K562 (cell line): ENCODE measurements around the gene SRCAP. TPM values are rescaled to one million over a fixed set of nuclear protein-coding genes. Genes with fewer than 3 reads are reported as not detected.

ENCODE experiments used
- ARHGAP35 ChIP-seq: fragments of 450-650 bp; IDR thresholded peaks from 2 replicates; pipeline ENCODE4 v1.6.1; 2018; ENCODE audit not compliant: partially characterized antibody
- ATF1 ChIP-seq, 2 experiments: fragments of 450-650 bp in 1 of 2; IDR thresholded peaks; 2 replicates each; pipeline ENCODE4 v1.6.1; 2016; ENCODE audit warnings: missing compliant biosample characterization in 1 of 2, missing genetic modification characterization in 1 of 2
- DDX20 ChIP-seq: fragments of 450-650 bp; IDR thresholded peaks from 2 replicates; pipeline ENCODE4 v1.6.1; 2016; ENCODE audit warnings: missing genetic modification characterization, low read depth, mild to moderate bottlenecking, missing compliant biosample characterization, moderate library complexity
- E2F3 ChIP-seq: fragments of 250-450 bp; sonication (Bioruptor Pico); IDR thresholded peaks from 2 replicates; pipeline ENCODE4 v1.4.0; 2020; ENCODE audit warnings: mild to moderate bottlenecking
- FOSL1 ChIP-seq: fragments of 200-800 bp; sonication (Bioruptor generic); conservative IDR thresholded peaks from 2 replicates; pipeline ENCODE4 v1.6.1; 2016; ENCODE audit warnings: missing genetic modification characterization, missing compliant biosample characterization
- JUNB ChIP-seq: fragments of 450-650 bp; formaldehyde crosslinking; conservative IDR thresholded peaks from 2 replicates; pipeline ENCODE4 v1.4.0; 2020; ENCODE audit warnings: mild to moderate bottlenecking
- MCM7 ChIP-seq, 2 experiments: fragments of 450-650 bp; IDR thresholded peaks; 2 replicates each; pipeline ENCODE4 v1.6.1; 2016 to 2018
- SAFB ChIP-seq: fragments of 200-400 bp; formaldehyde crosslinking; IDR thresholded peaks from 2 replicates; pipeline ENCODE4 v1.6.1; 2017; ENCODE audit warnings: low read depth, low read length, borderline replicate concordance
- SAFB2 ChIP-seq: fragments of 200-400 bp; formaldehyde crosslinking; IDR thresholded peaks from 2 replicates; pipeline ENCODE4 v1.6.1; 2018; ENCODE audit warnings: borderline replicate concordance, low read length, low read depth, moderate library complexity; ENCODE audit not compliant: severe bottlenecking
- SIN3A ChIP-seq, 2 experiments: fragments of 150-350 bp in 1 of 2; IDR thresholded peaks; 2 replicates each; pipeline ENCODE4 v1.6.1; 2011 to 2016; ENCODE audit warnings: borderline replicate concordance in 2 of 2, low read depth in 2 of 2, low read length in 2 of 2, mild to moderate bottlenecking in 2 of 2, moderate library complexity in 2 of 2; ENCODE audit not compliant: control insufficient read depth in 1 of 2
- SIX5 ChIP-seq, 2 experiments: IDR thresholded peaks; 2 replicates each; pipeline ENCODE4 v1.6.1; 2011; ENCODE audit warnings: low read length in 2 of 2, borderline replicate concordance in 1 of 2, low read depth in 1 of 2, mild to moderate bottlenecking in 1 of 2, moderate library complexity in 1 of 2; ENCODE audit not compliant: insufficient read depth in 1 of 2
- TCF7L2 ChIP-seq: fragments of 150-350 bp; IDR thresholded peaks from 2 replicates; pipeline ENCODE4 v1.6.1; 2016; ENCODE audit warnings: low read depth, mild to moderate bottlenecking, low read length, moderate library complexity
- TRIM24 ChIP-seq, 2 experiments: fragments of 450-650 bp; IDR thresholded peaks; 2 replicates each; pipeline ENCODE4 v1.6.1; 2016
- ZNF551 ChIP-seq: fragments of 250-450 bp; sonication (Bioruptor Pico); IDR thresholded peaks from 2 replicates; pipeline ENCODE4 v1.5.0; 2021; ENCODE audit warnings: mild to moderate bottlenecking, moderate library complexity
- polyA plus RNA-seq, 8 experiments: library from polyadenylated mRNA; depleted of rRNA in 4 of 8; stranded (reverse) in 5 of 8; unstranded in 3 of 8; fragments of >200 nt; fragmentation: Nextera tagmentation in 2 of 8; fragmentation: Illumina TruSeq in 1 of 8; extraction: Ambion mirVana in 2 of 8; extraction: Trizol in 1 of 8; gene quantifications; 2 replicates each; pipeline versions ENCODE4 v1.2.1 to v1.2.3, GENCODE V29; 2011 to 2014; ENCODE audit warnings: inconsistent platforms in 1 of 8, missing spikeins in 1 of 8
- total RNA-seq, 7 experiments: library from RNA; depleted of rRNA in 6 of 7; stranded (reverse); fragments of >200 nt in 6 of 7; fragmentation: Illumina TruSeq in 2 of 7; extraction: Trizol in 2 of 7; gene quantifications; 2 replicates each; pipeline versions ENCODE4 v1.2.1 to v1.2.3, GENCODE V29; 2011 to 2021; ENCODE audit warnings: low replicate concordance in 1 of 7
- TF ChIP-seq, protein P1 (sequence below): fragments of 200-800 bp; sonication (Bioruptor generic); IDR thresholded peaks from 2 replicates; pipeline ENCODE4 v1.6.1; 2017; ENCODE audit warnings: missing genetic modification characterization, missing compliant biosample characterization
- TF ChIP-seq, protein P2 (sequence below), 3 experiments: IDR thresholded peaks in 2 of 3; conservative IDR thresholded peaks in 1 of 3; 2 replicates each; pipeline ENCODE4 v1.5.1; 2011 to 2012; ENCODE audit warnings: low read length in 3 of 3, mild to moderate bottlenecking in 3 of 3, control low read depth in 2 of 3, improper control_type of control experiment in 1 of 3, inconsistent platforms in 1 of 3, low read depth in 1 of 3, mixed read lengths in 1 of 3, moderate library complexity in 1 of 3; ENCODE audit not compliant: insufficient read depth in 2 of 3
- TF ChIP-seq, protein P3 (sequence below): fragments of 250-450 bp; sonication (Bioruptor Pico); IDR thresholded peaks from 2 replicates; pipeline ENCODE4 v1.4.0; 2020; ENCODE audit warnings: mild to moderate bottlenecking, moderate library complexity, borderline replicate concordance
- TF ChIP-seq, protein P4 (sequence below): fragments of 250-450 bp; sonication (Bioruptor Pico); IDR thresholded peaks from 2 replicates; pipeline ENCODE4 v1.5.0; 2021

The SRCAP gene
- total and polyA plus RNA-seq, 9 of the 15 experiments (the other 6 are each of a cell fraction or from before 2014, with no cell fraction given), result 0.21 to 62.6 (median 5.8) TPM

DNA sequence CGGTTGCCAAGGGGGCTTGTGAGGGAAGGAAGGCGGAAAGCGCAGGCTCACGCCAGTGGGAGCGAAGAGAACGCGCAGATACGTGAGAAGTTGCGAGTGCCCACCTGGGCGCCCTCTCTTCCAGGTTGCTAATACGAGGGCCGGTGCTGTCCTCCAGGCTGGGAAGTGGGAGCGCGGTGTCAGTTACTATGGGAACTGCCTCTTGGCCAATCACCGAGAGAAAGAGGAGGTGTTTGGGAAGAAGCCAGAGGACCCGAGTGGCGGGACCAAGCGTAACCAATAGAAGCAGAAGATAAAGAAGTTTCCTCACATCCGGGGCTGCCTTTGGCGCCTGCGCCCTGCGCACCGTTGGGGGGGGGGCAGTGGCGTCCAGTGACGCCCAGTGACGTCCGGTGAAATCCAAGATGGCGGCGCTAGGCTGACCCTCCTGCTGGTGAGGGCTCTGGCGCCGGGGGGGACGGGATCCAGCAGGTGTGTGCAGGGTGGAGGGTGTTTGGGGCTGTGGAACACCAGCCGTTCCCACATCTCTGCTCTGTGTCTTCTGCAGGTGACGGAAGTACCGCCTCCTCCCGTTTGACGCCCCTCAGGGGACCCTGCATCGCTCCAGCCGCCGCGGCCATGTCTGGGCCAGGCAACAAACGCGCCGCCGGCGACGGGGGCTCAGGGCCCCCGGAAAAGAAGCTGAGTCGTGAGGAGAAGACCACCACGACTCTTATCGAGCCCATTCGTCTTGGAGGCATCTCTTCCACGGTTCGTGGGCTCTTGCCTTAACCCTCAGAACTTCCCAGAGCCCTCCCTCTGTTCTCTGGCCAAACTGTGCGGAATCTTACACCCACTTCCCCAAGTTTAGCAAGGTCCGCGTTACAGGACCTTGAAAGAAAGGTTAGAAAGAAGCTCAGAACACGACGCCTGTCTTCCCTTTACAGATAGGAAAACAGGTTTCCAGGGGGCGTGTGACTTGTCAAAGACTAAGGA lies 63.2 kb downstream of the SRCAP start, which contains the start of the genes CFAP119 and RNF40 (continued):
- TF ChIP-seq ZNF551 (CRISPR knock-in tag) (no peak), ARHGAP35 (no peak), JUNB (no peak), SAFB (no peak), TRIM24 (IDR thresholded peaks at IDR 0.05) (no peak), ATF1 (CRISPR knock-in tag; IDR thresholded peaks at IDR 0.05) (peak; percentile 58; the same call in 1 of the 2 replicates), ATF1 (tag; IDR thresholded peaks at IDR 0.05) (peak; percentile 97), SAFB2 (no peak), DDX20 (no peak), E2F3 (CRISPR knock-in tag) (0 out of 2 replicates have a peak, but pooled peaks have one; percentile 40), SIX5 (IDR thresholded peaks at IDR 0.05; ENCODE audit: borderline replicate concordance in 1 of 2, insufficient read depth in 1 of 2, low read depth in 1 of 2, low read length in 2 of 2) (no peak), TCF7L2 (no peak), MCM7 (IDR thresholded peaks at IDR 0.05) (no peak), SIN3A (IDR thresholded peaks at IDR 0.05; ENCODE audit: borderline replicate concordance in 2 of 2, control insufficient read depth in 1 of 2, low read depth in 2 of 2, low read length in 2 of 2) (peak; percentile 94 to 99; a peak in 3 of 4 replicates), FOSL1 (tag) (no peak)
- TF ChIP-seq, protein P1, sequence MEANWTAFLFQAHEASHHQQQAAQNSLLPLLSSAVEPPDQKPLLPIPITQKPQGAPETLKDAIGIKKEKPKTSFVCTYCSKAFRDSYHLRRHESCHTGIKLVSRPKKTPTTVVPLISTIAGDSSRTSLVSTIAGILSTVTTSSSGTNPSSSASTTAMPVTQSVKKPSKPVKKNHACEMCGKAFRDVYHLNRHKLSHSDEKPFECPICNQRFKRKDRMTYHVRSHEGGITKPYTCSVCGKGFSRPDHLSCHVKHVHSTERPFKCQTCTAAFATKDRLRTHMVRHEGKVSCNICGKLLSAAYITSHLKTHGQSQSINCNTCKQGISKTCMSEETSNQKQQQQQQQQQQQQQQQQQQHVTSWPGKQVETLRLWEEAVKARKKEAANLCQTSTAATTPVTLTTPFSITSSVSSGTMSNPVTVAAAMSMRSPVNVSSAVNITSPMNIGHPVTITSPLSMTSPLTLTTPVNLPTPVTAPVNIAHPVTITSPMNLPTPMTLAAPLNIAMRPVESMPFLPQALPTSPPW (CRISPR knock-in tag), result peak; percentile 93
- TF ChIP-seq, protein P2, sequence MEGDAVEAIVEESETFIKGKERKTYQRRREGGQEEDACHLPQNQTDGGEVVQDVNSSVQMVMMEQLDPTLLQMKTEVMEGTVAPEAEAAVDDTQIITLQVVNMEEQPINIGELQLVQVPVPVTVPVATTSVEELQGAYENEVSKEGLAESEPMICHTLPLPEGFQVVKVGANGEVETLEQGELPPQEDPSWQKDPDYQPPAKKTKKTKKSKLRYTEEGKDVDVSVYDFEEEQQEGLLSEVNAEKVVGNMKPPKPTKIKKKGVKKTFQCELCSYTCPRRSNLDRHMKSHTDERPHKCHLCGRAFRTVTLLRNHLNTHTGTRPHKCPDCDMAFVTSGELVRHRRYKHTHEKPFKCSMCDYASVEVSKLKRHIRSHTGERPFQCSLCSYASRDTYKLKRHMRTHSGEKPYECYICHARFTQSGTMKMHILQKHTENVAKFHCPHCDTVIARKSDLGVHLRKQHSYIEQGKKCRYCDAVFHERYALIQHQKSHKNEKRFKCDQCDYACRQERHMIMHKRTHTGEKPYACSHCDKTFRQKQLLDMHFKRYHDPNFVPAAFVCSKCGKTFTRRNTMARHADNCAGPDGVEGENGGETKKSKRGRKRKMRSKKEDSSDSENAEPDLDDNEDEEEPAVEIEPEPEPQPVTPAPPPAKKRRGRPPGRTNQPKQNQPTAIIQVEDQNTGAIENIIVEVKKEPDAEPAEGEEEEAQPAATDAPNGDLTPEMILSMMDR (IDR thresholded peaks at IDR 0.05 in 2 of 3, conservative IDR thresholded peaks at IDR 0.05 in 1 of 3; ENCODE audit: insufficient read depth in 2 of 3, low read depth in 1 of 3, low read length in 3 of 3), result no peak
- TF ChIP-seq, protein P3, sequence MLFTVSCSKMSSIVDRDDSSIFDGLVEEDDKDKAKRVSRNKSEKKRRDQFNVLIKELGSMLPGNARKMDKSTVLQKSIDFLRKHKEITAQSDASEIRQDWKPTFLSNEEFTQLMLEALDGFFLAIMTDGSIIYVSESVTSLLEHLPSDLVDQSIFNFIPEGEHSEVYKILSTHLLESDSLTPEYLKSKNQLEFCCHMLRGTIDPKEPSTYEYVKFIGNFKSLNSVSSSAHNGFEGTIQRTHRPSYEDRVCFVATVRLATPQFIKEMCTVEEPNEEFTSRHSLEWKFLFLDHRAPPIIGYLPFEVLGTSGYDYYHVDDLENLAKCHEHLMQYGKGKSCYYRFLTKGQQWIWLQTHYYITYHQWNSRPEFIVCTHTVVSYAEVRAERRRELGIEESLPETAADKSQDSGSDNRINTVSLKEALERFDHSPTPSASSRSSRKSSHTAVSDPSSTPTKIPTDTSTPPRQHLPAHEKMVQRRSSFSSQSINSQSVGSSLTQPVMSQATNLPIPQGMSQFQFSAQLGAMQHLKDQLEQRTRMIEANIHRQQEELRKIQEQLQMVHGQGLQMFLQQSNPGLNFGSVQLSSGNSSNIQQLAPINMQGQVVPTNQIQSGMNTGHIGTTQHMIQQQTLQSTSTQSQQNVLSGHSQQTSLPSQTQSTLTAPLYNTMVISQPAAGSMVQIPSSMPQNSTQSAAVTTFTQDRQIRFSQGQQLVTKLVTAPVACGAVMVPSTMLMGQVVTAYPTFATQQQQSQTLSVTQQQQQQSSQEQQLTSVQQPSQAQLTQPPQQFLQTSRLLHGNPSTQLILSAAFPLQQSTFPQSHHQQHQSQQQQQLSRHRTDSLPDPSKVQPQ (CRISPR knock-in tag), result no peak
- TF ChIP-seq, protein P4, sequence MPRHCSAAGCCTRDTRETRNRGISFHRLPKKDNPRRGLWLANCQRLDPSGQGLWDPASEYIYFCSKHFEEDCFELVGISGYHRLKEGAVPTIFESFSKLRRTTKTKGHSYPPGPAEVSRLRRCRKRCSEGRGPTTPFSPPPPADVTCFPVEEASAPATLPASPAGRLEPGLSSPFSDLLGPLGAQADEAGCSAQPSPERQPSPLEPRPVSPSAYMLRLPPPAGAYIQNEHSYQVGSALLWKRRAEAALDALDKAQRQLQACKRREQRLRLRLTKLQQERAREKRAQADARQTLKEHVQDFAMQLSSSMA (CRISPR knock-in tag), result no peak
